H1 (cell line): ENCODE data around the gene AMN. TPM values are rescaled to one million over a fixed set of nuclear protein-coding genes. Genes with fewer than 3 reads are reported as not detected.

Experiments used
- CTCF ChIA-PET: fragments of 300-600 bp; sonication (Branson Sonifier 250); formaldehyde crosslinking; loops from one replicate; lab custom pipeline; 2021; ENCODE audit not compliant: partially characterized antibody; lab: Charles Lee
- POLR2A ChIA-PET: fragments of 300-600 bp; sonication (Branson Sonifier 250); formaldehyde crosslinking; loops from one replicate; lab custom pipeline; 2021; ENCODE audit warnings: inconsistent platforms; ENCODE audit not compliant: partially characterized antibody; lab: Charles Lee
- DNase-seq, 2 experiments: peaks; one replicate each; pipeline versions ENCODE4 v3.0.0 to v3.0.0-alpha.2; 2010 to 2022; ENCODE audit warnings: low spot score in 2 of 2, low read depth in 1 of 2, mixed read lengths in 1 of 2
- FAIRE-seq: peaks from 2 replicates; lab custom pipeline; 2011; peaks lifted over from hg19 to GRCh38; lab: Jason Lieb, UNC
- H2AFZ ChIP-seq: 2 replicates; pipeline ENCODE4 v1.8.1; 2012; ENCODE audit warnings: low read length, inconsistent platforms
- H2AK5ac ChIP-seq: 2 replicates; pipeline ENCODE4 v1.6.1; 2013; ENCODE audit warnings: low read depth, low read length
- H2BK120ac ChIP-seq: replicated peaks from 2 replicates; pipeline ENCODE3; 2013; ENCODE audit warnings: low read depth, low read length, inconsistent platforms
- H2BK12ac ChIP-seq: 2 replicates; pipeline ENCODE4 v1.6.1; 2013; ENCODE audit warnings: low read depth, low read length
- H2BK15ac ChIP-seq: 2 replicates; pipeline ENCODE4 v1.6.1; 2013; ENCODE audit warnings: low read length
- H2BK20ac ChIP-seq: 2 replicates; pipeline ENCODE4 v1.6.1; 2013; ENCODE audit warnings: low read length
- H2BK5ac ChIP-seq: 2 replicates; pipeline ENCODE4 v1.6.1; 2013; ENCODE audit warnings: low read depth, low read length
- H3K14ac ChIP-seq: 2 replicates; pipeline ENCODE4 v1.6.1; 2013; ENCODE audit warnings: inconsistent platforms; ENCODE audit not compliant: insufficient read length
- H3K18ac ChIP-seq: 2 replicates; pipeline ENCODE4 v1.6.1; 2013; ENCODE audit warnings: low read length; ENCODE audit errors: extremely low read depth
- H3K23ac ChIP-seq: 2 replicates; pipeline ENCODE4 v1.6.1; 2013; ENCODE audit warnings: inconsistent platforms; ENCODE audit not compliant: insufficient read length
- H3K23me2 ChIP-seq: 2 replicates; pipeline ENCODE4 v1.6.1; 2013; ENCODE audit warnings: low read depth, low read length
- H3K27ac ChIP-seq: 2 replicates; pipeline ENCODE4 v1.6.1; 2011; ENCODE audit warnings: low read depth, low read length, inconsistent platforms
- H3K27me3 ChIP-seq, 4 experiments: replicated peaks in 1 of 4; 1 replicate in 1 of 4; 2 replicates in 3 of 4; pipeline versions ENCODE4 v1.6.1 to v1.8.1; 2011 to 2013; ENCODE audit warnings: low read length in 3 of 4, mild to moderate bottlenecking in 3 of 4, inconsistent platforms in 2 of 4, mixed read lengths in 2 of 4, moderate library complexity in 1 of 4; ENCODE audit not compliant: control insufficient read depth in 3 of 4, insufficient read depth in 3 of 4; ENCODE audit errors: extremely low read depth in 1 of 4
- H3K36me3 ChIP-seq, 4 experiments: 2 replicates each; pipeline versions ENCODE4 v1.6.1 to v1.8.1; 2011 to 2013; ENCODE audit warnings: mild to moderate bottlenecking in 4 of 4, low read length in 3 of 4, moderate library complexity in 2 of 4, control low read depth in 1 of 4, inconsistent platforms in 1 of 4; ENCODE audit not compliant: insufficient read depth in 4 of 4, control insufficient read depth in 2 of 4
- H3K4ac ChIP-seq: replicated peaks from 2 replicates; pipeline ENCODE3; 2013; ENCODE audit warnings: low read length, low read depth, mixed read lengths, inconsistent platforms; ENCODE audit not compliant: insufficient read length
- H3K4me1 ChIP-seq, 4 experiments: replicated peaks in 1 of 4; 1 replicate in 1 of 4; 2 replicates in 3 of 4; pipeline versions ENCODE4 v1.6.1 to v1.8.1; 2011 to 2013; ENCODE audit warnings: low read length in 3 of 4, inconsistent platforms in 2 of 4, mixed read lengths in 1 of 4; ENCODE audit not compliant: insufficient read depth in 4 of 4, control insufficient read depth in 3 of 4
- H3K4me2 ChIP-seq, 2 experiments: 2 replicates each; pipeline versions ENCODE4 v1.6.1 to v1.8.1; 2011 to 2013; ENCODE audit warnings: low read depth in 2 of 2, low read length in 2 of 2, control low read depth in 1 of 2, inconsistent platforms in 1 of 2, mild to moderate bottlenecking in 1 of 2; ENCODE audit not compliant: insufficient read depth in 1 of 2
- H3K4me3 ChIP-seq, 4 experiments: fragments of 200-600, 300-600 bp in 1 of 4; sonication (generic), shearing (Covaris generic), sonication (Bioruptor Twin) in 1 of 4; 2 replicates each; pipeline versions ENCODE4 v1.5.1 to v1.8.1; 2011 to 2016; ENCODE audit warnings: low read length in 4 of 4, low read depth in 3 of 4, control low read depth in 2 of 4, inconsistent platforms in 2 of 4, mild to moderate bottlenecking in 2 of 4, mixed read lengths in 1 of 4, moderate library complexity in 1 of 4; ENCODE audit not compliant: insufficient read depth in 2 of 4; ENCODE audit errors: extremely low read depth in 1 of 4
- H3K56ac ChIP-seq: replicated peaks from 2 replicates; pipeline ENCODE3; 2013; ENCODE audit warnings: low read depth, mild to moderate bottlenecking, mixed read lengths, low read length, inconsistent platforms; ENCODE audit not compliant: insufficient read length
- H3K79me1 ChIP-seq: 2 replicates; pipeline ENCODE4 v1.6.1; 2013; ENCODE audit warnings: low read depth, low read length, control low read depth
- H3K79me2 ChIP-seq, 2 experiments: 2 replicates each; pipeline versions ENCODE4 v1.6.1 to v1.8.1; 2012 to 2013; ENCODE audit warnings: low read length in 2 of 2, mild to moderate bottlenecking in 2 of 2, inconsistent platforms in 1 of 2; ENCODE audit not compliant: insufficient read depth in 2 of 2, control insufficient read depth in 1 of 2
- H3K9ac ChIP-seq, 4 experiments: replicated peaks in 1 of 4; 1 replicate in 1 of 4; 2 replicates in 3 of 4; pipeline versions ENCODE4 v1.6.1 to v1.8.1; 2011 to 2013; ENCODE audit warnings: low read depth in 3 of 4, low read length in 3 of 4, control low read depth in 2 of 4, mild to moderate bottlenecking in 2 of 4, moderate library complexity in 2 of 4, inconsistent platforms in 1 of 4; ENCODE audit errors: extremely low read depth in 1 of 4
- H3K9me3 ChIP-seq, 2 experiments: 2 replicates each; pipeline versions ENCODE4 v1.6.1 to v1.8.1; 2012 to 2013; ENCODE audit warnings: mild to moderate bottlenecking in 2 of 2, moderate library complexity in 2 of 2, control low read depth in 1 of 2, inconsistent platforms in 1 of 2, low read depth in 1 of 2, low read length in 1 of 2, mixed read lengths in 1 of 2; ENCODE audit not compliant: insufficient read depth in 2 of 2
- H4K20me1 ChIP-seq, 2 experiments: replicated peaks in 1 of 2; 2 replicates each; pipeline versions ENCODE3 to v1.8.1; 2011 to 2013; ENCODE audit warnings: inconsistent platforms in 2 of 2, low read length in 2 of 2, mild to moderate bottlenecking in 1 of 2; ENCODE audit not compliant: insufficient read depth in 2 of 2, control insufficient read depth in 1 of 2
- H4K5ac ChIP-seq: 2 replicates; pipeline ENCODE4 v1.6.1; 2013; ENCODE audit warnings: low read length, low read depth, mixed read lengths, inconsistent platforms; ENCODE audit not compliant: insufficient read length
- H4K8ac ChIP-seq: 2 replicates; pipeline ENCODE4 v1.8.0; 2013; ENCODE audit warnings: mild to moderate bottlenecking, moderate library complexity, low read length, inconsistent platforms; ENCODE audit not compliant: insufficient read depth; ENCODE audit errors: extremely low read depth
- H4K91ac ChIP-seq: replicated peaks from 2 replicates; pipeline ENCODE3; 2013; ENCODE audit warnings: low read length, mixed read lengths, inconsistent platforms; ENCODE audit not compliant: insufficient read length
- BACH1 ChIP-seq: IDR thresholded peaks from 2 replicates; pipeline ENCODE4 v1.6.1; 2012; ENCODE audit warnings: low read length, improper control_type of control experiment
- WGBS, 2 experiments: shearing (Covaris generic) in 1 of 2; methylation state at CpG; one replicate each; pipeline versions ENCODE4 v1.1.6 to v1.1.7; 2013 to 2015; ENCODE audit warnings: low lambda C conversion rate in 2 of 2, mixed read lengths in 2 of 2, inconsistent platforms in 1 of 2, low coverage in 1 of 2, missing lambda C conversion rate in 1 of 2; ENCODE audit not compliant: insufficient replicate concordance in 2 of 2, insufficient coverage in 1 of 2, insufficient read length in 1 of 2; ENCODE audit errors: extremely low coverage in 1 of 2, missing lambda C conversion rate in 1 of 2; 5-methylcytosine and 5-hydroxymethylcytosine counted together
- polyA plus RNA-seq, 7 experiments: library from polyadenylated mRNA; depleted of rRNA in 3 of 7; stranded (reverse) in 5 of 7; unstranded in 2 of 7; fragments of >200 nt in 5 of 7; fragments of 200-250 nt in 2 of 7; gene quantifications; 1 replicate in 5 of 7; 2 replicates in 1 of 7; 4 replicates in 1 of 7; pipeline versions ENCODE4 v1.2.1 to v1.2.3, GENCODE V29; 2011 to 2013; ENCODE audit warnings: missing spikeins in 2 of 7, mixed read lengths in 2 of 7
- total RNA-seq: library from RNA; stranded (reverse); fragmentation: NEBNext Ultra II Directional; extraction: Animal tissue kit (Norgen Biotek cat#: 25700); gene quantifications from 2 replicates; pipeline ENCODE4 v1.2.1, GENCODE V29; 2021

AMN gene
- total and polyA plus RNA-seq, 2 of the 8 experiments (the other 6 are each of a cell fraction or from before 2014, with no cell fraction given) = 0.77 to 1.5 TPM

DNA sequence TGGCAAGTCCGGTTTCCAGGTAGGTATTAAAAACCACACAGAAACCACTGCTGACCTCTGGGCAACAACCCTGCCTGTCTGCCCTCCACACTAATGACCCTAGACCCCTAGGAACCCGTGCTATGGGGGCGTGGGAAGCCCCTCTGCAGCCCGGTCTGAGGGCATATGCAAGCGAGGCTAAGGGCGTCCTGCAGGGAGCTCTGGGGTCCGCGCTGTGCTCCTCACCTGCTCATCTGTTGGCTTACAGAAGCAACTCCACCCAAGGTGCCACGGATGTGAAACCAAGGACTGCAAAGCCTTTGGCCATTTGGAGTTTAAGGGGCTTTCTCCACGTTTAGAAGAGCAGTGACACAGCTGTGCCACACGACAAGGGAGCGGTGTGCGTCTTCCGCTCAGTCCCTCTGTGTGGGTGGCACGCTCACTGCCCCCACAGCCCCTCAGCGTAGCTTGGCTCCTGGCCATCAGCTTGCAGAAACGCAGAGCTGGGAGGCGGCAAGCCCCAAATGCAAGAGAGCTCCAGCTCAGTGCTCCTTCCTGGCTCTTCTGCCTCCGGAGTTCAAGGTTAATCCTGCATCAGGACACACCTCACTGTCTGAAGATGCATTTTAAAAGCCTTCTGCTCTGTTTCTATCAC lies 18.4 kb downstream of the AMN start:
- Histone ChIP-seq H3K4me2 (no peak overlapping the region), H3K79me1 (no peaks in the 10 kb centered on the region), H2BK15ac (no peak overlapping the region), H4K8ac (no peak overlapping the region), H3K4ac (no peak overlapping the region), H2BK5ac (no peak overlapping the region), H4K5ac (no peak overlapping the region), H2AK5ac (no peak overlapping the region), H3K79me2 (no peaks in the 10 kb centered on the region), H2AFZ (no peak overlapping the region), H3K4me1 (no peaks in the 10 kb centered on the region), H3K14ac (no peak overlapping the region), H2BK12ac (no peak overlapping the region), H2BK20ac (no peak overlapping the region), H4K20me1 (peaks cover 0 to 6% of the 10 kb centered on the region in 2 experiments), H2BK120ac (no peak overlapping the region), H3K27ac (no peak overlapping the region), H3K27me3 (no peaks in the 10 kb centered on the region), H3K23ac (no peak overlapping the region), H4K91ac (no peak overlapping the region), H3K36me3 (peaks cover 5 to 49% (median 26%) of the 10 kb centered on the region in 4 experiments), H3K56ac (no peak overlapping the region), H3K23me2 (no peaks in the 10 kb centered on the region), H3K4me3 (no peak overlapping the region), H3K9ac (no peak overlapping the region), H3K9me3 (no peaks in the 10 kb centered on the region), H3K18ac (no peak overlapping the region)
- POLR2A ChIA-PET = interaction anchor here (1.1 kb wide), 1 partner anchor 9 kb away, joined by 3 read pairs; no protein-coding TSS in a partner anchor
- CTCF ChIA-PET = interaction anchor here (0.6 to 1.4 kb wide), 3 partner anchors 31 to 354 kb away, joined by 3 to 5 read pairs (median 3); no protein-coding TSS in a partner anchor
- FAIRE-seq = no peak
- 89% methylated on average over 19 of the region's 19 CpGs; no CpG with 5 or more reads in 1 of the 2 experiments for WGBS, 2 experiments
- DNase-seq = no peak
- TF ChIP-seq BACH1 = no peak
